ENCODE measurements around the gene SPACA7. TPM values are rescaled to one million over a fixed set of nuclear protein-coding genes. Genes with fewer than 3 reads are reported as not detected.

The SPACA7 gene
- total RNA-seq, 1 experiment from 2014 or later, result not detected

DNA sequence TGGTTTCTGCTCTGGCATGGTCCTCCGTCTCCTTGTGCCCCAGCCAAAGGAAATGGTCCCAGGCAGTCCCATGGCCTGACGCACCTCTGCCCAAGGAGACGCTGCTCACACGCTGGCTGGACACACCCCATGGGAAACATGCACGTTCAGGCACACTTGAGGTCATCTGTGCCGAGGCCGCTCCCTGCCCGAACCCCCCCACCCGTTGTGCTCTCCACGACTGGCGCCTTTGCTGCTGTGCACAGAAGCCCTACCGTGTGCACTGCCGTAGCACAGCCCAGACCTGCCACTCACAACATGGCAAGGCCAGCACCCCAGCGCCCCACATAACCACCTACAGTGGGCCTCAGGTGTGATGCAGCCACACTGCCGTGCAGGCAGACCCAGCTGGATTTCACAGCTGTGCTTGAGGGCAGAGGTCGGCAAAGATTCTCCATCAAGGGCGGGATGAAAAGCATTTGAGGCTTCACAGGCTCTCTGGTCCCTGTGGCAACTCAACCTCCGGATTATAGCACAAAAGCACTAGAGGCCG lies 65.7 kb downstream of the SPACA7 start:
- DNase-seq (ENCODE audit: low read depth, low spot score), result no peak
- in situ Hi-C loops (cut with HindIII; ENCODE audit: low pct_unique_long_range_greater_than_20kb, low sequenced_read_pairs), result no loop called here

- in situ Hi-C loops (cut with HindIII; ENCODE audit: low pct_unique_long_range_greater_than_20kb, low sequenced_read_pairs), result no loop called here
- DNase-seq (ENCODE audit: low read depth, low spot score), result no peak
These were observed 66.4 kb downstream of the SPACA7 start for GRCh38 chr13:112442483-112443090.

GRCh38 chr13:112443191-112443994 lies 67.2 kb downstream of the SPACA7 start:
- in situ Hi-C loops (cut with HindIII; ENCODE audit: low pct_unique_long_range_greater_than_20kb, low sequenced_read_pairs), result no loop called here

GRCh38 chr13:112443995-112444311 lies 67.8 kb downstream of the SPACA7 start:
- DNase-seq (ENCODE audit: low read depth, low spot score), result peak; percentile 72
- in situ Hi-C loops (cut with HindIII; ENCODE audit: low pct_unique_long_range_greater_than_20kb, low sequenced_read_pairs), result no loop called here

More at GRCh38 chr13:112443191-112443994, 67.2 kb downstream of the SPACA7 start:
- DNase-seq (ENCODE audit: low read depth, low spot score), result peak; percentile 32

DNA sequence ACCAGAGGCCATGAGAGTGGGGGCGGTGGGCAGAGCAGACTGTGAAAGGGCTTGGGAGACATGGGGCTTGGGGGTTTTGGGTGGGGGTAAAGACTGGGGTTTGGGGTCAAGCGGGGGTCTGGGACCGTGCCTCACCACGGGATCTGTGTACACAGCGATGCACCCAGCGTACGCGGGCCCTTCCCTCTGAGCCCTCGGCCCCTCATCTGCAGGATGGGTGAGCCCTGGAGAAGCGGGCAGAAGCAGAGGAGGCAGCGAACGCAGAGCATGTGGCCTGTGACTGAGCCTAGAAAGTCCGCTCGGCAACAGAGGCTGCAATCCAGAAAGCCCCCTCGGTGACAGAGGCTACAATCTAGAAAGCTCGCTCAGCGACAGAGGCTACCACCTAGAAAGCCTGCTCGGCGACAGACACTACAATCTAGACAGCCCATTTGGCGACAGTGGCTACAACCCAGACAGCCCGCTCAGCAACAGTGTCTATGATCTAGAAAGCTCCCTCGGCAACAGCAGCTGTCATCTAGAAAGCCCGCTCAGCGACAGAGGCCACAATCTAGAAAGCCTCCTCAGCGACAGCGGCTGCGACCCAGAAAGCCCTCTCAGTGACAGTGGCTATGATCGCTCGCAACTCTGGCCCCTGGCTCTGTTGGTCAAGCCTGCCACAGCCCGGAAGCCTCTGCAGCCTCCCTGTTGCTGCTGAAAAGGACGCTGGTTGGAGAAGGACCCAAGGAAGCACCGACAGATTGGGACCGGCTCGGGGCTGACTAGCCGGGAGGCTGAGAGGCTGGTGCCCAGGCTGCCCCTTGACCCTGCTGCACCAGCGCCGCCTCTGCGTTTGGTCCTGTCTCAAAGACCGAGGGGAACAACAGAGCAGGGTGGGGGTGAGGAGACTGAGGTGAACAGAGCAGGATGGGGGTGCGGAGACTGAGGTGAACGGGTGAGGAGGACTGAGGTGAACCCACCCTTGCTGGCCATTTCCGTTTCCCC lies 68.6 kb downstream of the SPACA7 start:
- no peak for DNase-seq (ENCODE audit: low read depth, low spot score)
- in situ Hi-C loops (cut with HindIII; ENCODE audit: low pct_unique_long_range_greater_than_20kb, low sequenced_read_pairs), result no loop called here

- in situ Hi-C loops (cut with HindIII; ENCODE audit: low pct_unique_long_range_greater_than_20kb, low sequenced_read_pairs), result no loop called here
- no peak for DNase-seq (ENCODE audit: low read depth, low spot score)
These were observed 69.5 kb downstream of the SPACA7 start for GRCh38 chr13:112445411-112446271.

DNA sequence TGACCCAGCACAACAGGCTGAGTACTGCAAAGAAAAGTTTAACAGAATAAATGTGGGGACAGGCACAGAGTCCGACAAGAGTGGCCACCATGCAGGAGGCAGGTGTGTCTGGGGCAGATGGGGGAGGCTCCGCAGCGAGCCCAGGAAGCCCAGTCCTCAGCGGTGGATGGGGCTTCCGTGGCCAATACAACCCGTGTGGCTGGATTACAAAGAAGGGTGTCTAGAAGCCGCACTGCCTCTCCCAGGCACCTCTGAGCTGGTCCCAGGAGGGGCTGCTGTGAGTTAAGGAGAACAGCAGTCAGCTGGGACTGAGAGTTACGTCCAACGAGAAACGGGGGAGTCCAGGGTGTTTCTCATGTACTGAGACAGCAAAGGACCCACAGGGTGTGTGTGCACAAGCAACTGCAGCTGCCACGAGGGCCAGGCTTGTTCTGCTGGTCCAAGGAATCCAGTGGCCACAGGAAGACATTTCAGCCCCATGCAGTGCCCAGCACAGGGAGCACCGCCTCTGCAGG lies 70.2 kb downstream of the SPACA7 start:
- DNase-seq (ENCODE audit: low read depth, low spot score), result no peak
- in situ Hi-C loops (cut with HindIII; ENCODE audit: low pct_unique_long_range_greater_than_20kb, low sequenced_read_pairs), result no loop called here

- in situ Hi-C loops (cut with HindIII; ENCODE audit: low pct_unique_long_range_greater_than_20kb, low sequenced_read_pairs), result no loop called here
- DNase-seq (ENCODE audit: low read depth, low spot score), result no peak
These were observed 70.7 kb downstream of the SPACA7 start for GRCh38 chr13:112446867-112447266.

DNA sequence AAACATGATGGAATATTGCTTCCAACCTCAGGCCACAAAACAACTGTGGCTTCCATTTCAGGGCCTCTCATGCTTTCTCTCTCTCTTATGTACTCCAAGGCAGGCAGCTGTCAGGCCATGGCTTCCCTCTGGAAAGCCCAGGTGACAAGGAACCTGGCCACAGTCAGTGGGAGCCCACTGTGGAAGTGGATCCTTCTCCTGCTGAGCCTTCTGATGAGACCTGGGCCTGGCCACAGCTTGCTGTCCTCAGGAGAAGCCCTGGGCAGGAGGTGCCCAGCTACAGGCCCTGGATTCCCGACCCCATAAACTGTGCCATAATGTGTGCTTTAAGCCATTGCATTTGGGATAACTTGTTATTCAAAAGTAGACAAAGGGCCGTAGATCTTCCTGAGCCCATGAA lies 71.2 kb downstream of the SPACA7 start:
- in situ Hi-C loops (cut with HindIII; ENCODE audit: low pct_unique_long_range_greater_than_20kb, low sequenced_read_pairs), result no loop called here
- DNase-seq (ENCODE audit: low read depth, low spot score), result no peak

DNA sequence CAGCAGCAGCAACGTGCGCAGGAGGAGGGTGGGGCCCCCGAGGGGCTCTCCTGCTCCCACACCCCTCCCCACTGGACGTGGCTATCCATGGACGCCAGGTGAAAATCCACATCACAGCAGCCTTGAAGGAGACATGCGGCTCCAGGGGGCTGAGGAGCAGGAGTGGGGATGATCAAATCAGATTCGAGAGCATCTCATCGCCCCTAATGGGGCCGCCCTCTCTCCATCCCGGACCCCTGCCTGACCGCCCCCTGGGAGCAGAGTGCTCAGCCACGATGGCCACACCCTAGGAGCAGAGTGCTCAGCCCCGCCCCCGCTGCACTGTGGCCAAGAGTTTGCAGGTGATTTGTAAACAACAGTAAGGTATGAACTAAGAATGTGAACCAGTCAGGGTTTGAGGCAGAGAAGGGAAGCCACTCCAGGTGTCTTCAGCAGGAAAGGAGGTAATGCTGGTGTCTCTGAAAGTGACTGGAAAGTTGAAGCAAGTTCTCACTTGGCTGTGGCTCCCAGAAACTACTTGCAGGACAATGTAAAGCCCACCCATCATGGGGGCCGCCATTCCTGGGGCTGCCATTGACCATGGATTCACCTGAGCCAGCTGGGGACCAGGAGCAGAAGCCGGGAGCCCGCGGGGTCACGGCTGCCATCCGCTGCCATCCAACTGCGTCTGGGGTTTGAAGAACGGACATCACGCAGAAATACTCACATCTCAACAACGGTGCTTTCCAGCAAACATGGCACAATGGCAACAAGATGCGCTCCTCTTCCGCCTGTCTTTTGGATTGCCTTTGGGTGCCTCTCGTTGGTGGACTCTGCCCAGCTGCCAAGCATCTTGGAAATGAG lies 71.8 kb downstream of the SPACA7 start:
- DNase-seq (ENCODE audit: low read depth, low spot score), result no peak
- in situ Hi-C loops (cut with HindIII; ENCODE audit: low pct_unique_long_range_greater_than_20kb, low sequenced_read_pairs), result no loop called here

DNA sequence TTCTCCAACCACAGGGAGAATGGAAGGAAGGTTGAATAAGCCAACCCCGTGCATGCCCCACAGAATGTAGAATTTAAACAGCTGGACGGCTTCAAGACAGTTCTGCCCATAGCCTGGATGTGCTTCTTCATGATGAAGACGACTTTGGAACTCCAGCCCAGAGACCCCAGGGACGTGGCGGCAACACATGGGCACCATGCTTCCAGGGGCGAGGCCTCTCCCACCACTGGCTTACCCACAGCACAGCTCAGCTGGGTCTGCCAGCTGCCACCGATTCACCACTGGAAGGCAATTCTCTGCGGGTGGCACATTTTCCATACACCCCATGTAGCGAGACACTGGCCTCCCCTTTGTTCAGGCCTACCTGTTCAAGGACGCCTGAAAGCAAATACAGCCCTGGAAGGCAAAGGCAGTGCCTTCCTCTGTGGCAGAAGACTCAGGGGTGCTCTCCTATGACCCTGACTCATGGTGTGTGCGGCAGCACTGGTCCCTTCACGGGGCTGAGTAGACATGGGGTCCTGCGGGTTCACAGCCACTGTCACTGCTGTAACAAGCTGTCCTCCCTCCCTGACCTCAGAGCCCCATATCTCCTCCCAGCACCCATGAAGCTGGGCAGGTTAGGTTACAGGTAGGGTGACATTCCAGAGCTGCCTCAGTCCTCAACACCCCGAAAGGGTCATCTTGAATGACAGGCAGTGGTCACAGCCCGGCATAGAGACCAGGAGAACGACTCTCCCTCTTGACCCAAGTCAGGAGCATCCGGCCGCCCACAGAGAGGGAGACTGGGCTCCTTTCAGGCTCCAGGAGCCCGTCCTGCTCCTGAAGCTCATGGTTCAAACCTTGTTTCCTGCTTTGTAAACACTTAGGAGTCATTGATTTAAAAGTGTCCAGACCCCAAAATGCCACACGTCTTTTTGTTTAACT lies 72.7 kb downstream of the SPACA7 start:
- no peak for DNase-seq (ENCODE audit: low read depth, low spot score)
- in situ Hi-C loops (cut with HindIII; ENCODE audit: low pct_unique_long_range_greater_than_20kb, low sequenced_read_pairs), result no loop called here

- DNase-seq (ENCODE audit: low read depth, low spot score), result no peak
- in situ Hi-C loops (cut with HindIII; ENCODE audit: low pct_unique_long_range_greater_than_20kb, low sequenced_read_pairs), result no loop called here
These were observed 73.4 kb downstream of the SPACA7 start for GRCh38 chr13:112449545-112449930.

GRCh38 chr13:112450118-112450903 lies 74.2 kb downstream of the SPACA7 start:
- DNase-seq (ENCODE audit: low read depth, low spot score), result no peak
- in situ Hi-C loops (cut with HindIII; ENCODE audit: low pct_unique_long_range_greater_than_20kb, low sequenced_read_pairs), result no loop called here

DNA sequence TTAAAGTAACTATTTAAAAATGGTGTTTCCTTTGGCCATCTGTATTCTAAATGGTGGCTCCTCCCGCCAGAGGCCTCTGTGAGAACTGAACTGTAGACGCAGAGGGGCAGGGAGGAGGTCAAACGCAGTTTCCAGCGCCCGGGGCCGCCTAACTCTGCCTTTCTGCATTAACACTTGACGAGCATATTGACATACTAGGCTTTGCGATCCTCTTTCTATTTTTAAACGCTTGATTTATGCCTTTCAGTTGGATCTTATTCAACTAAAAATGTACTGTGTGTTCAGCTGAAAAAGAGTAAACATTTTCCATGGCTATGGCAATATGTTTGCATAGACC lies 74.7 kb downstream of the SPACA7 start:
- in situ Hi-C loops (cut with HindIII; ENCODE audit: low pct_unique_long_range_greater_than_20kb, low sequenced_read_pairs), result no loop called here

More for the DNA sequence above, 74.7 kb downstream of the SPACA7 start:
- DNase-seq (ENCODE audit: low read depth, low spot score), result no peak
